Measurements from ENCODE around the gene LCN9. TPM values are rescaled to one million over a fixed set of nuclear protein-coding genes. Genes with fewer than 3 reads are reported as not detected.
A peak's percentile ranks its signal among the peaks of the same experiment; 100 is the strongest.
"Not testable (repeated sequence)": the region's sequence is repeated elsewhere in the genome, so short reads cannot be mapped to it uniquely, and the experiment has no call there.

The LCN9 gene
- total and polyA plus RNA-seq, 2 of the 13 experiments (the other 11 are each of a cell fraction or from before 2014, with no cell fraction given) = not detected

DNA sequence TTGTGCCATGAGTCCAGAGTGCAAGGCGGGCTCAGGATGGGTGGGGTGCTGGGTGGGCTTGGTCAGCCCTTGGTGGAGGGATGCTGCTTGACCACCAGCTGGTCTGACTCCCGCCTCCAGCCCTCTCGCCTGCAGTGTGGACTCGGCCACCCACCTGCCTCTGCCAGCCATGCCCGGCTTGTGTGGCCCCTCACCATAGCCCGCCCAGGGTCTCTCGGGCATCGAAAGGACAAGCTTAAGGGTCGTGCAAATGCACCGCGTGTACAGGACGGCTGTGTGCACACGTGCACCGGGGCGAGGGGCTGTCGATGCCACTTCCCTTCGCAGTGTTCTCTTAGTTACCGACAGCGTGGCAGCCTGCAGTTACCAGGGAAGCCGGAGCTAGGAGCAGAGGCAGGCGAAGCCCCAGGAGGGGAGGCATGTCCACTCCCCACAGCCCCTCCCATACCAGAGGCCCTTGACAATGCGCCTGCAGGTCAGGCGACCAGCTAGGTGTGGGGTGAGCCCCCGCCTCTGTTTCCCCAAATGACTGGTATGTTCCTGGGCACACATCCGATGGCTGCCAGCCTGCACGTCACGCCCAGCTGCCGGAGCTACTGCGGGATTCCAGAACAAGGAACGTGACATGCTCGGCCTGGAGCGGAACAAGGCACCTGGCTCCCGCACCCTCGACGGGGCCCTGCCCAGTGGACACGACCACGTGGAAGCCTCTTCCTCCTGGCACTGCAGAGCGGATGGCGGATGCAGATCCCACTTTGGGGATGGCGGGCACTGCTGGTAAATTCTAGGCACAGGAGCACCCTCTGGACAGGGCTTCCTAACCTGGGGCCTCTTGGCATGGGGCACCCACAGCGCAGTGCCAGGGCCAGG is 7.8 kb downstream of the LCN9 start (continued):
- TF ChIP-seq, protein P1, sequence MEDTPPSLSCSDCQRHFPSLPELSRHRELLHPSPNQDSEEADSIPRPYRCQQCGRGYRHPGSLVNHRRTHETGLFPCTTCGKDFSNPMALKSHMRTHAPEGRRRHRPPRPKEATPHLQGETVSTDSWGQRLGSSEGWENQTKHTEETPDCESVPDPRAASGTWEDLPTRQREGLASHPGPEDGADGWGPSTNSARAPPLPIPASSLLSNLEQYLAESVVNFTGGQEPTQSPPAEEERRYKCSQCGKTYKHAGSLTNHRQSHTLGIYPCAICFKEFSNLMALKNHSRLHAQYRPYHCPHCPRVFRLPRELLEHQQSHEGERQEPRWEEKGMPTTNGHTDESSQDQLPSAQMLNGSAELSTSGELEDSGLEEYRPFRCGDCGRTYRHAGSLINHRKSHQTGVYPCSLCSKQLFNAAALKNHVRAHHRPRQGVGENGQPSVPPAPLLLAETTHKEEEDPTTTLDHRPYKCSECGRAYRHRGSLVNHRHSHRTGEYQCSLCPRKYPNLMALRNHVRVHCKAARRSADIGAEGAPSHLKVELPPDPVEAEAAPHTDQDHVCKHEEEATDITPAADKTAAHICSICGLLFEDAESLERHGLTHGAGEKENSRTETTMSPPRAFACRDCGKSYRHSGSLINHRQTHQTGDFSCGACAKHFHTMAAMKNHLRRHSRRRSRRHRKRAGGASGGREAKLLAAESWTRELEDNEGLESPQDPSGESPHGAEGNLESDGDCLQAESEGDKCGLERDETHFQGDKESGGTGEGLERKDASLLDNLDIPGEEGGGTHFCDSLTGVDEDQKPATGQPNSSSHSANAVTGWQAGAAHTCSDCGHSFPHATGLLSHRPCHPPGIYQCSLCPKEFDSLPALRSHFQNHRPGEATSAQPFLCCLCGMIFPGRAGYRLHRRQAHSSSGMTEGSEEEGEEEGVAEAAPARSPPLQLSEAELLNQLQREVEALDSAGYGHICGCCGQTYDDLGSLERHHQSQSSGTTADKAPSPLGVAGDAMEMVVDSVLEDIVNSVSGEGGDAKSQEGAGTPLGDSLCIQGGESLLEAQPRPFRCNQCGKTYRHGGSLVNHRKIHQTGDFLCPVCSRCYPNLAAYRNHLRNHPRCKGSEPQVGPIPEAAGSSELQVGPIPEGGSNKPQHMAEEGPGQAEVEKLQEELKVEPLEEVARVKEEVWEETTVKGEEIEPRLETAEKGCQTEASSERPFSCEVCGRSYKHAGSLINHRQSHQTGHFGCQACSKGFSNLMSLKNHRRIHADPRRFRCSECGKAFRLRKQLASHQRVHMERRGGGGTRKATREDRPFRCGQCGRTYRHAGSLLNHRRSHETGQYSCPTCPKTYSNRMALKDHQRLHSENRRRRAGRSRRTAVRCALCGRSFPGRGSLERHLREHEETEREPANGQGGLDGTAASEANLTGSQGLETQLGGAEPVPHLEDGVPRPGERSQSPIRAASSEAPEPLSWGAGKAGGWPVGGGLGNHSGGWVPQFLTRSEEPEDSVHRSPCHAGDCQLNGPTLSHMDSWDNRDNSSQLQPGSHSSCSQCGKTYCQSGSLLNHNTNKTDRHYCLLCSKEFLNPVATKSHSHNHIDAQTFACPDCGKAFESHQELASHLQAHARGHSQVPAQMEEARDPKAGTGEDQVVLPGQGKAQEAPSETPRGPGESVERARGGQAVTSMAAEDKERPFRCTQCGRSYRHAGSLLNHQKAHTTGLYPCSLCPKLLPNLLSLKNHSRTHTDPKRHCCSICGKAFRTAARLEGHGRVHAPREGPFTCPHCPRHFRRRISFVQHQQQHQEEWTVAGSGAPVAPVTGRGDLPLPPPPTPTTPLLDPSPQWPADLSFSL (CRISPR knock-in tag; IDR thresholded peaks at IDR 0.05) = no peak
- no peak for TF ChIP-seq ZMYM4 (CRISPR knock-in tag; IDR thresholded peaks at IDR 0.05)

DNA sequence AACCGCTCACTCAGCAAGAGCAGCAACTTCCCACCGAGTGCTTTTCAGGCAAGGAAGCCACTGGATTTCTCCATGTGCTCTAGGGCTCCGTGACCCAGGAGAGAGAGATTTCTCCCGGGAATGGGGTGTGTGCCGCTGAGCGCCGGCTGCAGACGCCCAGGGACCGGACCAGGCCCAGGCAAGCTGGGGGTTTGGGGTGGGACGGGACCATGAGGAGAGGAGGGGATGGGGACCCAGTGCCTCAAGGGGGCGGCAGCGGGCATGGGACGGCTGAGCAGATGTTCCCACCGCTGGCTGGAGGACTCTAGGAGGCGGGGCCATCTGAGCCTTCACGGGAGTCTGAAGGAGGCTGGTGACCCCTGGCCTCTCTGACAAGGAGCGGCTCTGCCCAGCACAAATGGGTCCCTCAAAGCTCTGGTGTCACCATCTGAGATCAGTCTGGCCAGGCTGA is 8.5 kb downstream of the LCN9 start:
- BruUV-seq (replicated peaks) = no TSS peak
- Histone ChIP-seq H3K9ac (ENCODE audit: insufficient read depth, low read depth, low read length) (no peak overlapping the region), H3K36me3 (replicated peaks in 1 of 2; ENCODE audit: control insufficient read depth in 1 of 2, insufficient read depth in 2 of 2, low read length in 2 of 2) (no peaks in the 10 kb centered on the region), H3K4me2 (ENCODE audit: low read depth, low read length) (no peak overlapping the region), H3K79me2 (ENCODE audit: insufficient read depth, low read length) (no peaks in the 10 kb centered on the region), H3K9me3 (ENCODE audit: low read length) (no peaks in the 10 kb centered on the region), H3K4me1 (ENCODE audit: insufficient read depth, low read length) (no peaks in the 10 kb centered on the region), H3K27me3 (ENCODE audit: control insufficient read depth in 1 of 2, insufficient read depth in 2 of 2, low read length in 2 of 2) (peaks cover 2 to 31% of the 10 kb centered on the region in 2 experiments; a peak in 4 of 5 replicates), H4K20me1 (ENCODE audit: insufficient read depth, low read length) (0 out of 2 replicates have a peak, but pooled peaks cover 2% of the 10 kb centered on the region), H3K4me3 (replicated peaks in 1 of 3; ENCODE audit: insufficient read depth in 1 of 3, low read depth in 2 of 3, low read length in 3 of 3) (no peak overlapping the region), H3K27ac (ENCODE audit: extremely low read length, insufficient read depth, low read length) (no peak overlapping the region), H2AFZ (ENCODE audit: low read length) (no peak overlapping the region)
- TF ChIP-seq ETV6 (CRISPR knock-in tag; conservative IDR thresholded peaks at IDR 0.05) (no peak), HOXD1 (CRISPR knock-in tag; IDR thresholded peaks at IDR 0.05) (no peak), ASH2L (IDR thresholded peaks at IDR 0.05; ENCODE audit: insufficient read length, low read depth, low read length) (no peak), ATM (IDR thresholded peaks at IDR 0.05; ENCODE audit: borderline replicate concordance) (no peak), ZNF878 (CRISPR knock-in tag; IDR thresholded peaks at IDR 0.05) (no peak), YEATS2 (CRISPR knock-in tag; IDR thresholded peaks at IDR 0.05; ENCODE audit: borderline replicate concordance) (no peak), ERF (CRISPR knock-in tag; IDR thresholded peaks at IDR 0.05) (no peak), RFXAP (CRISPR knock-in tag; IDR thresholded peaks at IDR 0.05; ENCODE audit: borderline replicate concordance) (no peak)
- intact Hi-C loops (cut with micrococcal nuclease; ENCODE audit: unreplicated experiment) (no loop called here), in situ Hi-C loops (cut with HindIII; ENCODE audit: extremely low pct_ligation_motif_present, low pct_unique_long_range_greater_than_20kb) (no loop called here)
- CTCF ChIA-PET (ENCODE audit: low intra/inter-chr PET ratio, low total read pairs) = no interaction called here
- no peak for FAIRE-seq
- POLR2A ChIA-PET = no interaction called here
- WGBS (ENCODE audit: low lambda C conversion rate) = no CpG with 5 or more reads among the region's 17 CpGs
- DNase-seq (ENCODE audit: low spot score) = no peak
- ATAC-seq = peak; percentile 65

DNA sequence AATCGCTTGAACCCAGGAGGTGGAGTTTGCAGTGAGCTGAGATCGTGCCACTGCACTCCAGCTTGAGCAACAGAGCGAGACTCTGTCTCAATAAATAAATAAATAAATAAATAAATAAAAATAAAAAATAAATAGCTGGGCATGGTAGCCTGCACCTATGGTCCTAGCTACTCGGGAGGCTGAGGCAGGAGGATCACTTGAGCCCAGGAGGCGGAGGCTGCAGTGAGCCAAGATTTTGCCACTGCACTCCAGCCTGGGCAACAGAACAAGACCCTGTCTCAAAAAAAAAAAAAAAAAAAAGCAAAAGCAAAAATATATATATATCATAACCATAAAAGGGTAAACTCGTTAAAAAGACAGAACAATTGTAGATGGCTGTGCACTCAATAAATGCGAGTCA is 9.7 kb downstream of the LCN9 start:
- H3K4me3 ChIP-seq (replicated peaks in 1 of 3; ENCODE audit: insufficient read depth in 1 of 3, low read depth in 2 of 3, low read length in 3 of 3); H3K9me3 ChIP-seq (ENCODE audit: low read length); H3K27ac ChIP-seq (ENCODE audit: extremely low read length, insufficient read depth, low read length); in situ Hi-C loops (cut with HindIII; ENCODE audit: extremely low pct_ligation_motif_present, low pct_unique_long_range_greater_than_20kb); H2AFZ ChIP-seq (ENCODE audit: low read length); H4K20me1 ChIP-seq (ENCODE audit: insufficient read depth, low read length); H3K79me2 ChIP-seq (ENCODE audit: insufficient read depth, low read length); ATAC-seq; FAIRE-seq; DNase-seq (ENCODE audit: low spot score); H3K4me1 ChIP-seq (ENCODE audit: insufficient read depth, low read length); POLR2A ChIA-PET; CTCF ChIA-PET (ENCODE audit: low intra/inter-chr PET ratio, low total read pairs); BruUV-seq (replicated peaks); H3K4me2 ChIP-seq (ENCODE audit: low read depth, low read length); intact Hi-C loops (cut with micrococcal nuclease; ENCODE audit: unreplicated experiment); H3K36me3 ChIP-seq (replicated peaks in 1 of 2; ENCODE audit: control insufficient read depth in 1 of 2, insufficient read depth in 2 of 2, low read length in 2 of 2); H3K9ac ChIP-seq (ENCODE audit: insufficient read depth, low read depth, low read length): not testable (repeated sequence)
- peaks cover 4 to 32% of the 10 kb centered on the region in 2 experiments for H3K27me3 ChIP-seq (ENCODE audit: control insufficient read depth in 1 of 2, insufficient read depth in 2 of 2, low read length in 2 of 2)
- 6% methylated on average over 7 of the region's 7 CpGs for WGBS (ENCODE audit: low lambda C conversion rate)
